OCI-LY7 (cell line): ENCODE measurements around the gene SPATA4.

Experiments used
- EZH2phosphoT487 ChIP-seq: fragments of 200-600 bp; sonication (generic); IDR thresholded peaks from 2 replicates; pipeline ENCODE4 v1.6.1; 2018; ENCODE audit warnings: low read depth, borderline replicate concordance, mild to moderate bottlenecking, mixed run types, antibody characterized with exemption, low read length, moderate library complexity, mixed read lengths
- TF ChIP-seq, protein P1 (sequence below): fragments of 200-600 bp; sonication (generic); conservative IDR thresholded peaks from 2 replicates; pipeline ENCODE4 v1.5.1; 2014; ENCODE audit warnings: mild to moderate bottlenecking, antibody characterized with exemption, low read length, moderate library complexity, mixed read lengths

DNA sequence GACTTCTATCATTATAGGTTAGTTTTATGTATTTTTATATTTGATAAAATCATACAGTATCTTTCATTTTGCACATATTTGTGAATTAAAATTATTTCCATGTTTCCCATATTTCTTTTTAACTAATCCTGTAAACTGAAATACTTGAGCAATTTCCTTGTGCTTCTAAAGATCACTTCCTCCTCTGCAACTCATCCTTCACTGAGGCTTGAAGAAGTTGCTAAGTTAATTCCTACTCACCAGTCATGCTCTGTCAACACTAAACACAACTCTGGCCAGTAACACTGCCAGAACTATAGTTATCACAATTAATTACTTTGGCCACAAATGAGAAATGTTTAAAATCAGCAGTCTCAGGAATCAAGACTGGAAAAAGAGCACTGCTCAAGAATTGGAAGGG lies 6.7 kb downstream of the SPATA4 start:
- TF ChIP-seq, protein P1, sequence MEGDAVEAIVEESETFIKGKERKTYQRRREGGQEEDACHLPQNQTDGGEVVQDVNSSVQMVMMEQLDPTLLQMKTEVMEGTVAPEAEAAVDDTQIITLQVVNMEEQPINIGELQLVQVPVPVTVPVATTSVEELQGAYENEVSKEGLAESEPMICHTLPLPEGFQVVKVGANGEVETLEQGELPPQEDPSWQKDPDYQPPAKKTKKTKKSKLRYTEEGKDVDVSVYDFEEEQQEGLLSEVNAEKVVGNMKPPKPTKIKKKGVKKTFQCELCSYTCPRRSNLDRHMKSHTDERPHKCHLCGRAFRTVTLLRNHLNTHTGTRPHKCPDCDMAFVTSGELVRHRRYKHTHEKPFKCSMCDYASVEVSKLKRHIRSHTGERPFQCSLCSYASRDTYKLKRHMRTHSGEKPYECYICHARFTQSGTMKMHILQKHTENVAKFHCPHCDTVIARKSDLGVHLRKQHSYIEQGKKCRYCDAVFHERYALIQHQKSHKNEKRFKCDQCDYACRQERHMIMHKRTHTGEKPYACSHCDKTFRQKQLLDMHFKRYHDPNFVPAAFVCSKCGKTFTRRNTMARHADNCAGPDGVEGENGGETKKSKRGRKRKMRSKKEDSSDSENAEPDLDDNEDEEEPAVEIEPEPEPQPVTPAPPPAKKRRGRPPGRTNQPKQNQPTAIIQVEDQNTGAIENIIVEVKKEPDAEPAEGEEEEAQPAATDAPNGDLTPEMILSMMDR = no peak
- no peak for TF ChIP-seq EZH2phosphoT487
